ENCODE results near the gene CTF1.
"Not testable (repeated sequence)": the region's sequence is repeated elsewhere in the genome, so short reads cannot be mapped to it uniquely, and the experiment has no call there.

The CTF1 gene

DNA sequence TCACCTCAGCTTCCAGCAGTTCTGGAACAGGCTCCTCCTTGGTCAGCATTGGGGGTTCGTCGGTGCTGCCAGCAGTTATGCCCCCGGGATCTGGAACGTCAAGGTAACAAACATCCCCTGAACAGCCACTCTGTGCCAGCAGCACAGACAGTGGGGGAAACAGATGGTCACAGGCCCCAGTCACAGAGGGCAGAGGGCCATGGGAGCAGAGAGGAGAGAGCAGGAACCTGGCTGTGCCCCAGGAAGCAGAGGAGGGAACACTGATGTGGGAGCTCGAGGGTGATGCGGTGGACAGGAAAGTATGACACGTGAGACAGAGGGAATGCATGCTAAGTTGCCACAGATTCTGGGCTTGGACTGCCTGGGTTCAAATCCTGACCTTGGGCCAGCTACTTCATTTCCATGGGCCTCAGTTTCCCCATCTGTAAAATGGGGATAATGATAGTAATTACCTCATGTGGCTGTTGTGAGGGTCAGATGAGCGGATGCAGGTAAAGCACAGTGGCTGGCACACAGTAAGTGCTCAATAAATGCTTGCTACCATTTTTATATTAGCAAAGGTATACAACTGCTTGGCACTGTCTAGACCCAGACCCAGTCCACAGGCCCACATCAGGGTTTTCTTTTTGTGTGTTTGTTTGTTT lies 7.4 kb upstream of the CTF1 start:
- no peak for DNase-seq (ENCODE audit: low read depth)

DNA sequence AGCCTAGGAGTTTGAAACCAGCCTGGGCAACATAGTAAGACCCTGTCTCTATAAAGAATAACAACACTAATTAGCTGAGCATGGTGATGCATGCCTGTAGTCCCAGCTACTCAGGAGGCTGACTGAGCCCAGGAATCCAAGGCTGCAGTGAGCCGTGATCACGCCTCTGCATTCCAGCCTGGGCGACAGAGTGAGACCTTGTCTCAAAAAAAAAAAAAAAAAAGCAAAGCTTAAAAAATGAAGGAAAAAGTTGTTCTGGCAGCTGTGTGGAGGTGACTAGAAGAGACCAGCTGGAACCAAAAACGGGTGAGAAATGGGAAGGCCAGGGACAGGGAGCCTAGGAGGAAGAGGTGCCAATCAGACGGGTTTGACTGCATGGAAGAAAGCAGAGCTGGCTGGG lies 6.7 kb upstream of the CTF1 start:
- no peak for DNase-seq (ENCODE audit: low read depth)

DNA sequence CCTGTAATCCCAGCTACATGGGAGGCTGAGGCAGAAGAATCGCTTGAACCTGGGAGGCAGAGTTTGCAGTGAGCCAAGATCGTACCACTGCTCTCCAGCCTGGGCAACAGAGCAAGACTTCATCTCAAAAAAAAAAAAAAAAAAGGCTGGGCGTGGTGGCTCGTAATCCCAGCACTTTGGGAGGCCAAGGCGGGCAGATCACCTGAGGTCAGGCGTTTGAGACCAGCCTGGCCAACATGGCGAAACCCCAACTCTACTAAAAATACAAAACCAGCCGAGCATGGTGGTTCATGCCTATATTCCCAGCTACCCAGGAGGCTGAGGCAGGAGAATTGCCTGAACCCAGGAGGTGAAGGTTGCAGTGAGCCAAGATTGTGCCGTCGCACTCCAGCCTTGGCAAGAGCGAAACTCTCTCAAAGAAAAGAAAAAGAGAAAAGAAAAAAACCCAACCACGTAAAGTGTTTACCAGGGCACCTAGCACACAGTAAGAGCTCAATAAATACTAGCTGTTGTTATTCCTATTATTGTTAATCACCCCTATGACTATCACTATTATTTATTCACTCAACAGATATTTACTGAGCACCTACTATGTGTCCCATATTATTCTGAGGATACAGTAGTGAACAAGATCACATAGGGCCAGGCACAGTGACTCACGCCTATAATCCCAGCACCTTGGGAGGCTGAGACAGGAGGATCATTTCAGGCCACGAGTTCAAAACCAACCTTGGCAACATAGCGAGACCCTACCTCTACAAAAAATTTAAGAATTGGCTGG lies 5.2 kb upstream of the CTF1 start:
- DNase-seq (ENCODE audit: low read depth): not testable (repeated sequence)

DNA sequence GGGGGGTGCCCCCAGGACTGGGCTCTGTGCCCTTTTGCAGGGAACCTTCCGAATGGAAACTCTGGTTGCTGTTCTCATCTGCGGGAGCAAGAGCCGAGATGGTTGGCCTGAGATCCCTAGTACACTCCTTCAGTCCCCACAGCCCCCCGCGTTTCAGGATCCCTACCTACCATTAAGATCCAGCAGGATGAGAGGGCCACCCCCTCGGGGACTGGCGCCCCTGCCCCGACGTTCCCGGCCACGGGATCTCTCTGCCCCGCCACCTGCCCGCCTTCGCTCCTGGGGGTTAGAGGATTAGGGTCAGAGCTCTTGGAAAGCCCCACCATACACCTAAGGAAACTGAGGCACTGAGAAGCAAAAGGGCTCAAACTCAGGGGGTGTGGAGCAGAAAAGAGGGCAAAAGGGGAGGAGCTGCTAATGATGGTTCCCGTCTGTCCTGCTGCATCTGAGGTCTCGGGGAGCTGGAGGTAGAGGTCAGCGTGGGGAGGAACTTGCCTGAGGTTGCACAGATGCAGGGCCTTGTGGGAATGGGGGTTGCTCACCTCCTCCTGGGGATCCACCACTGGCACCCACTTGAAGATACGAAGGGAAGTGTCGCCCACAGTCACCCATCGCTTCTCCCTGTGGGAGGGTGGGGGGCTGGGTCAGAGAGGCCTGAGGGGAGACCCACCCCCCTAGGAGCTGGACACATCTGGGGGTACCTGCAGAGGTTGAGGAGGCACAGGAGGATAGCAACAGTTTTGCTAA lies 3.6 kb upstream of the CTF1 start:
- no peak for DNase-seq (ENCODE audit: low read depth)

DNA sequence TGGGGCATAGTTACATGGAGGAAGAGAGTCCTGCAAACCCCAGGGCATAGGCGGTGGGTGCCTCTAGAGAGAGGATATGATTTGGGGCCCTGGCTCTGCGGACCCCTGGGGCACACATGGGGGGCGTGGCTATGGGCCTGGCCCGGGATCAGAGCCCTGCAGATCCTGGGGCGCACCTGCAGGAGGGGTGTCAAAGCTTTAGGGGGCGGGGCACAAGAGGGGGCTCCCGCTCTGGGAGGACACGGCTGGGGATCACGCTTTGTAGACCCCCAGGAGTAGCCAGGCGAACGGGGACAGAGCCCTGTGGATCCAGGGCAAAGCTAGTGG lies 3.0 kb upstream of the CTF1 start:
- no peak for DNase-seq (ENCODE audit: low read depth)

DNA sequence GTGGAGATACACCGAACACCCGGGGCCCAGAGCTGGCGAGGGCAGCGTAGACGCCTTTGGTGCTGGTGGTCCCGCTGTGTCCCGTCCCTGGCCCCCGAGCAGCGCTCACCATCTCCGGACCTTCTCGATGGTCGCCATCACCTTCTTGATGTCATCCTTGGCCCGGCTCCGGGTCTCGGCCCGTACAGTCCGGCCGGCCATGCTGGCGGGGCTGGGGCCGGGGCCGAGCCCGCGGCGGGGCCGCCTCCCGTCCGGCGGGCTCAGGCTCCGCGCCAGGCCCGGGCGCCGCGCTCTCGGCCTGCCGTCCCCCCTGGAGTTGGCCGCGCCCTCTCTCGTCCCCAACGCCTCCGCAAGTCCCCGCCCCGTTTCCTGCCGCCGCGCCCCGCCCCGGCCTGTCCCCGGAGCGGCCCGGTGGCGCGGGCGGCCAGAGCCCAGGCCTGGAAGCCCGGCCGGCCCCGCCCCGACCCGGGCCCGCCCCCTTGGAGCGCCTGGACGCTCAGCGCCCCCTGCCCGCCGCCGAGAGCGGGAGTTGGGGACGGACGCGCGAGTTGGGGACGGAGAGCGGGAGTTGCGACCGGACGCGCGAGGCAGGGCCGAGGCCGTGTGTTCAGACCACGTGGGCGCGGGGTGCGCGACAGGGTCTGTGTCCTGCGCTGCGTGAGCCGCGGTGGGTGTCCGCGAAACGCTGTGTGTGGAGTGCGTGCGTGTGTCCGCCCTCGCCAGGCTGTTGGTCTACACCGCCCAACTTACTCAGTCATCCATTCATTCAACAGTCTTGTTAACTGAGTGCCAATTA lies 2.5 kb upstream of the CTF1 start, which contains the start of gene BCL7C:
Gene BCL7C, minus strand, starts transcription at position 334 of the 796 bp plus-strand sequence. Its CDS starts 133 bp downstream, at position 201.
- peak; percentile 74 for DNase-seq (ENCODE audit: low read depth)

DNA sequence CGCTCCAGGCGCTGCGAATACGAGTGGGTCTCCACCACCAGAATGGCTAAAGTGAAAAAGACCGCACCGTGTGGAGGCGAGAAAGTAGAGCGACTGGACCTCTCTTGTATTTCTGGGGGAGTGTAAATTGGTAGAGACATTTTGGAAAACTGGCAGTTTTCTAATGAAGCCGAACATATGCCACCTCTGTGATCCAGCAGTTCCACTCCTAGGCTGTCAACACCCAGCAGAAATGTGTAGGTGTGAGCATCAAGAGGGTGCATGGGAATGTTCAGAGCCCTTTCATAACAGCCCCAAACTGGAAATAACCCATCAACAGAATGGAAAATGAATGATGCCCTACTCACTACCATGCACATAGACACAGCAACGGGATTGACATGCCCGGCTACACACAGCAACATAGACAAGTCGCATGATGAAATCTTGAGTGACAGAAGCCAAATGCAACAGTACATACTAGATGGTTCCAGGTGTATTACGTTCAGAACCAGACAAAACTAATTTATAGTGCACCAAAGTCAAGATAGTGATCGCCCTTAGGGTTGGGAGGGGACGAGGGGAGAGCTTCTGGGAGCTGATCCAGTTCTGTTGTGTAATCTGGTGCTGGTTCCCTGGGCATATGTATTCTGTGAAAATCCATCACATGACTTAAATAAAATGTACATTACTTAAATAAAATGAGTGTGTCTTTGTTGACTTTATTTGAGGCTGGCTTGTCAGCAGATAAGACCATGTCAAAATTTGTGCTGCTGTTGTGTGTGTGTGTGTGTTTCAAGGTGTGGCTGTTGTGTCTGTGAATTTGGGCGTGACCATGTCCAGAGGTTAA lies 1.7 kb upstream of the CTF1 start:
- no peak for DNase-seq (ENCODE audit: low read depth)

DNA sequence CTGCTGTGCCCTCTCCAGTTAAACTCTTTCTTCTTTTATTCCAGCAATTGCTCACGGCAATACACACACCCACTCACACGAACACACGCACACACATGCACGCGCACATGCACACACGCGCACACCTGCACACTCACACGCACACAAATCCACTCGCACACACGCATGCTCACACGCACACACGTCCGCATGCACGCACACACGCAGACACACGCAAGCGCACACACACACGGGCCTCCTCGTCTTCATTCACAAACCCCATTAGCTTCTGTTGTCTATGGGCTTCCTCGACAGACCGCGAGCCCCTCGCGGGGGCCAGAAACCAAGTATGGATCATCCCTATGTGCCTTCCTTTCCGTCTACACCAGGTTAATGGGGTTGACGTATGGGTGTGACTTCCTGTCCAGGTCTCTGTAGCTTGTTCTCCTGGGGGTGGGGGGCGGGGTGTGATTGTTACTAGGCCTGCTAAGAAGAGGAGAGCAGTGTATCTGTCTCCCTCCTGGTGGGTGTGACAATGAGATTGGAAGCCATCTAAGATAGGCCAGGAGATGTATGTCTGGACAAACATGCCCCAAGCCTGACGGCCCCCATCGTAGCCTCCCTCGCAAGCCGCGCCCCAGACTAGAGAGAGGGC lies 670 bp upstream of the CTF1 start:
- DNase-seq (ENCODE audit: low read depth): no peak

DNA sequence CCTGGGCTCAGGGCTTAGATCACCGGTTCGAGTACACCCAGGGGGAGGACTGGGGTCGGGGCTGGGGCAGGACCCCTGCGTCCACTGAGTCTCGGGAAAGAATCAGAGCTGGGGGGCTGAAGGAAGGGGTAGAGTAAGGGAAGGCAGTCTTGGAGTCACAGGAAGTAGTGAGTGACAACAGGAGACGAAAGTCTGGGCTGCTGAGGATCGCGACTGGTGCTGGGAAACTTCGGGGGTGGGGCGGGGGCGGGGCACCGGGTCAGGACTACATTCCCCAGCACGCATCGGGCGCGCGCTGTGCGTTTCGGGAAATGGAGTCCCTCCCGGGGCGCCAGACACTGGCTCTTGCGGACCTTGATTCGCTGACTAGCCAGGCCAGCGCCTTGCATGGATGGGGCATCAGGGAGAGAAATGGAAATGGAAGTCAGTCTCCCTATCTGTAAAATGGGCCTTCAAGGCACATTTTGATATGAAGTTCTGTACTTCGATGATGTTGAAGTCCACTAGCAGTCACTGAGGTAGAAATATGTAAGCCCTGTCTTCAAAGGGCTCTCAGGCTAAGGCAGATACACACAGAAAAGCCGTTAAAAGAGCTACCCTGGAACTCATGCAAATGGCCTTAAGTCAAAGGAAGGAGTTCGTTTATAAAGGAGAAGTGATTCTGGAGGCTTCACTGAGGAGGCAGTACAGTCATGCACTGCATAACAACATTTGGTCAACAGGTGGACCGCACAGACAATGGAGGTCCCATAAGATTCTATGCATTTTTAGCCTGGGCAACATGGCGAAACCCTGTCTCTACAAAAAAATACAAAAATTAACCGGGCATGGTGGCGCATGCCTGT lies 697 bp downstream of the CTF1 start:
- peak; percentile 64 for DNase-seq (ENCODE audit: low read depth)

DNA sequence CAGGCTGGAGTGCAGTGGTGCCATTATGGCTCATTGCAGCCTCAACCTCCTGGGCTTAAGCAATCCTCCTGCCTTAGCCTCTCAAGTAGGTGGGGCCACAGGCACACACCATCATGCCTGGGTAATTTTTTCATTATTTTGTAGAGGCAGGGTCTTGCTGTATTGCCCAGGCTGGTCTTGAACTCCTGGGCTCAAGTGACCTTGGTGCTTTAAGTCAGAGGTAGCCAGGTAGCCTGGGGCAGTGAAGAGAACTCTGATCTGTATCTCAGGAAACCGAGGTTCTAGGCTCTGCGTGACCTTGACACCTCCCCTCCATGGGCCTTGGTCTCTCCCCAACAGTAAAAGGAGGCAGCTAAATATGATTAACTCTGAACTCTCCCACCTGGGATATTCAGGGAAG lies 3.4 kb downstream of the CTF1 start:
- DNase-seq (ENCODE audit: low read depth): no peak

DNA sequence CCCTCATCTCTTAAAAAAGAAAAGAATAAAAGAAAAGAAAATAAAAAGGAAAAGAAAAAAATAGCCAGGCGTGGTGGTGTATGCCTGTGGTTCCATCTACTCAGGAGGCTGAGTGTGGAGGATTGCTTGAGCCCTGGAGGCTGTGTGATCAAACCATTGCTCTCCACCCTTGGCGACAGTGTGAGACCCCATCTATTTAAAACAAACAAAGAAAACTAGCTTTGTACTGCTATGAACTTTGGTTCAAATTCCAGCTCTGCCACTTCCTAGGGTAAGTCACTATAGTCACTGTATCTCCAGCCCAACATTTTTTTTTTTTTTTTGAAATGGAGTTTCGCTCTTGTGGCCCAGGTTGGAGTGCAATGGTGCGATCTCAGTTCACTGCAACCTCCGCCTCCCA lies 4.2 kb downstream of the CTF1 start:
- DNase-seq (ENCODE audit: low read depth): no peak

DNA sequence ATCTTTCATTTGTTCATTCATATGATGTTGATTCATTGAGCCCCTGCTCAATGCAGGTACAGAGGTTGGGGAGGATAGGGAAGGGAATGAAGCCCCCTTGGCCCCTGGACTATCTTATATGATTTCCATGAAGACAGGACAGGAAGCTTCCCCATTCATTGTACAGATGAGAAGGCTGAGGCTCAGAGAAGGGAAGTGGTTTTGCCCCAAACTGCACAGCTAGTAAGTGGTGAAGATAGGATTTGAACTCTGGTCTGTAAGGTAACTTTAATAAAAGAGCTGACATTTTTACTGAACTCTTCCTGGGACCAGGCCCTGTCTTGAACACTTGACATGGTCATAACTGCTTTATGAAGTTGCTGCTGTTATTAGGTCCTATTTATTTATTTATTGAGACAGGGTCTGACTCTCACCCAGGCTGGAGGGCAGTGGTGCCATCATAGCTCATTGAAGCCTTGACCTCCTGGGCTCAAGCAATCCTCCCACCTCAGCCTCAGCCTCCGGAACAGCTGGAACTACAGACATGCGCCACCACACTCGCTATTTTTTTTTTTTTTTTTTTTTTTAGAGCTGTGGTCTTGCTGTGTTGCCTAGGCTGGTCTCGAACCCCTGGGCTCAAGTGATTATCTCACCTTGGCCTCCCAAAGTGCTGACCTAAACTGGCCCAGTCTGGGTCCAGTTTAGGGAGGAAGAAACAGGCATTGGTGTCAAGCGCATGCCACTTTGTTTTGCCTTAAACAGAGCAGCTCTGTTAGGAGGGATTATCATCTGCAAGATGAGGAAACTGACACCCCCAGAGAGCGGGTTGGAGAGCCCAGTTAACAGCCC lies 5.0 kb downstream of the CTF1 start:
- DNase-seq (ENCODE audit: low read depth): no peak

DNA sequence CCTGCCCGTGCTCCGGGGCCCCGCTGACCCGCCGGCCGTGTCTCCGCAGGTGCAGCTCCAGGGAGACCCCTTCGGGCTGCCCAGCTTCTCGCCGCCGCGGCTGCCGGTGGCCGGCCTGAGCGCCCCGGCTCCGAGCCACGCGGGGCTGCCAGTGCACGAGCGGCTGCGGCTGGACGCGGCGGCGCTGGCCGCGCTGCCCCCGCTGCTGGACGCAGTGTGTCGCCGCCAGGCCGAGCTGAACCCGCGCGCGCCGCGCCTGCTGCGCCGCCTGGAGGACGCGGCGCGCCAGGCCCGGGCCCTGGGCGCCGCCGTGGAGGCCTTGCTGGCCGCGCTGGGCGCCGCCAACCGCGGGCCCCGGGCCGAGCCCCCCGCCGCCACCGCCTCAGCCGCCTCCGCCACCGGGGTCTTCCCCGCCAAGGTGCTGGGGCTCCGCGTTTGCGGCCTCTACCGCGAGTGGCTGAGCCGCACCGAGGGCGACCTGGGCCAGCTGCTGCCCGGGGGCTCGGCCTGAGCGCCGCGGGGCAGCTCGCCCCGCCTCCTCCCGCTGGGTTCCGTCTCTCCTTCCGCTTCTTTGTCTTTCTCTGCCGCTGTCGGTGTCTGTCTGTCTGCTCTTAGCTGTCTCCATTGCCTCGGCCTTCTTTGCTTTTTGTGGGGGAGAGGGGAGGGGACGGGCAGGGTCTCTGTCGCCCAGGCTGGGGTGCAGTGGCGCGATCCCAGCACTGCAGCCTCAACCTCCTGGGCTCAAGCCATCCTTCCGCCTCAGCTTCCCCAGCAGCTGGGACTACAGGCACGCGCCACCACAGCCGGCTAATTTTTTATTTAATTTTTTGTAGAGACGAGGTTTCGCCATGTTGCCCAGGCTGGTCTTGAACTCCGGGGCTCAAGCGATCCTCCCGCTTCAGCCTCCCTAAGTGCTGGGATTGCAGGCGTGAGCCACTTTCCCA lies 5.9 kb downstream of the CTF1 start:
- DNase-seq (ENCODE audit: low read depth): no peak

DNA sequence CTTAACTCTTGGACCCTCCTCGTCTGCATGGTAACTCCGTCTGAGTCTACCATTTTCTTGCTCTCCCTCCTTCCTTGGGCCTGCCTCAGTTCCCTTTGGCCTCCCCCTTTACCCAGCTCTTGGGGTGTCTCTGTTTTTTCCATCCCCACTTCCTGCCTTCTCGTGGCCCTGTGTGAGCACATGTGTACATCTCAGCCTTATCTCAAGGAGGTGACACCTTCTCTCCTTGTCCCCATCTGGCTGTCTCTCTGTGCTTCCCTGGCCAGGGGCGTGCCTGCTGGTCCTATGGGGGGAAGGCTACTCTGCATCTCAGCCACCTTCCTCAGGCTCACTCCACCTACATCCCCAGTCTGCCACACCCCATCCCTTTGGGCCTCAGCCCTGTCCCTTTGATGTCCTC lies 6.6 kb downstream of the CTF1 start:
- DNase-seq (ENCODE audit: low read depth): no peak

DNA sequence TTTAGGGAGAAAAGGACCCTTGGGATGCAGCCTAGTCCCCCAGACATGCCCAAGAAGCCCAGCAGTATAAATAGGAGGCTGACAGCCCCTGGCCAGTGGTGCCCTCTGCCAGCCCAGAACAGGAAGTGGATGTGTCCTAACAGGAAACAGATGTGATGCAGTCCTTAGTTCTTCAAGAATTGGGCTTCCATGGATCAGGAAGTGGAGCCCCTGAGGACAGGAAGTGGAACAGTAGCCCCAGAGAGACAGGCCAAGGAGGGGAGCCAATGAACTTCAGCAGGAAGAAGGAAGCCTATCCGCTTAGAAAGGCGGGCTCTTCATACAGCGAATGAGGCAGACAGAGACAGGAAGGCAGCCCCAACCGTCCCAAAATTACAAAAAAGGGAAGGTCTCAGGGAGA lies 7.2 kb downstream of the CTF1 start:
- DNase-seq (ENCODE audit: low read depth): no peak

DNA sequence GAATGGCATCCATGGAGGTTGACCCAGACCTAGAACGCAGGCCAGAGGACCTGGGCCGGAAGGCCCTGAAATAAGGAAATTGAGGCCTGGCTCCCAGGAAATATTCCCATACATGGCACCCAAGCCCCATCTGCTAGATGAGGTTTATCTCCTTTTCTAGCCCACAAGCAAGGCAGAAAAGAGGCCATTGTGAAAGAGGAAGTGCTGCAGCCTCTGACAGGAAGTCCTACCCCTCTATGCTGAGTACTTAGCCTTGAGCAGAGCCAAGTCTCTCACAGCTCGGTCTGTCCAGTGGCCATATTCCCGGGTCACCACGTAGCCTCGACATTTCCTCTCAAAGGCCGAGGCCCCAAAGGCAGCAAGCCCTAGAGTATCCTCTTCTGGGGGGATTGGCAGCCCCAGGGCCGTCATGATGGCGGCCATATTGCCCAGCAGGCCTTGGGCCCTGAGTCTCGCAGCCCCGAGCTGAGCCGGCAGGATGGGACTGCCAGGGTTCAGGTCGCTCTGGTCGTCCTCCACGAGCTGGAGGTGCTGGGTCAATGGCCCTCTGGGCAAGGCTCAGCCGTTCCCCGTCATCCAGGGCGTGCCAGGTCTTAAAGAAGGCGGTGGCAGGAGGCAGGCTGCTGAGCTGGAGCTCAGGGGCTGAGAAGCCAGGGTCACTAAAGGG lies 7.8 kb downstream of the CTF1 start:
- DNase-seq (ENCODE audit: low read depth): no peak

DNA sequence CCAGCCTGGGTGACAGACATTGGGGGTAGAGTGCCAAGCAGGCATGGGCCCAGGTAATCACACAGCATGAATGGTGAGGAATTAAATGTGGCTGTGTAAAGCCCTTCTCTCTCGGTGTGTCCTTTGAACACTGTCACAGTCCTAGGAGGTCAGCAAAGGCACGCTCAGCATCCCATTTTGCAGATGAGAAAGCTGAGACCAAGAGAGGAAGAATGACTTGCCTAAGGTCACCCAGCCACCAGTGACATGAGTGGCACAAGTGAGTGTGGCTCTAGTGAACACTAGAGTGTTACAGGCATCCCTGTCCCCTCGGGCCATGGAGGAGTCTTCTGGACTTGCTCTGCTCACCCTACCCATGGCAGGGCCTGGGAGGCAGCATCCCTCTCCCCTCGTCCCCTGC lies 10.7 kb downstream of the CTF1 start:
- DNase-seq (ENCODE audit: low read depth): no peak
